GM18873 (cell line): ENCODE data around the gene ACP4.

Experiments used
- ATAC-seq: cut with Tn5 transposase; IDR thresholded peaks from one replicate; pipeline ENCODE4 v1.9.1; 2021; ENCODE audit warnings: mild to moderate bottlenecking, moderate library complexity, moderate number of reproducible peaks; ENCODE audit not compliant: unreplicated experiment, low FRiP score

Gene ACP4

DNA sequence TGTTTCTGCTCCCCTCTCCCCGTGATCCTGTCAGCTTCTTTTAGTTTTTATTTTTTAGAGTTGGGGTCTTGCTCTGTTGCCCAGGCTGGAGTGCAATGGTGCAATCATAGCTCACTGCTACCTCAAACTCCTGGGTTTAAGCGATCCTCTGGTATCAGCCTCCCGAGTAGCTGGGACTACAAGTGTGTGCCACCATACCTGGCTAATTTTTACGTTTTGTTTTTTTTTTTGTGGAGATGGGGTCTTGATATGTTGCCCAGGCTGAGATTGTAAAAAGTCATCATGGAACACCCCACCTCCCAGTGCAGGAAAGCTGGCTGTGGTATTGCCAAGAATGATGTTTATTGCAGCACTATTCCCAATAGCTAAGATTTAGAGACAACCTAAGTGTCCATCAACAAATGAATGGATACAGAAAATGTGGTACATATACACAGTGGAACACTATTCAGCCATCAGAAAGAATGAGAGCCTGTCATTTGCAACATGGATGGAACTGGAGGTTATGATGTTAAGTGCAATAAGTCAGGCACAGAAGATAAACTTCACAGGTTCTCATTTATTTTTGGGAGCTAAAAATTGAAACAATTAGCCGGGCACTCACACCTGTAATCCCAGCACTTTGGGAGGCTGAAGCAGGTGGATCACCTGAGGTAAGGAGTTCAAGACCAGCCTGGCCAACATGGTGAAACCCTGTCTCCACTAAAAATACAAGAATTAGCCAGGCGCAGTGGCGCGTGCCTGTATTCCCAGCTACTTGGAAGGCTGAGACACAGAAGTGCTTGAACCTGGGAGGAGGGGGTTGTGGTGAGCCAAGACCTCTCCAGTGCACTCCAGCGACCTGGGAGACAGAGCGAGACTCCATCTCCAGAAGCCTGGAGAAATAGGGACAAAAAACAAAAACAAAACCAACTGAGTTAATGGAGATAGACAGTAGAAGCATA, 49.8 kb downstream of the ACP4 start:
- ATAC-seq = no peak

DNA sequence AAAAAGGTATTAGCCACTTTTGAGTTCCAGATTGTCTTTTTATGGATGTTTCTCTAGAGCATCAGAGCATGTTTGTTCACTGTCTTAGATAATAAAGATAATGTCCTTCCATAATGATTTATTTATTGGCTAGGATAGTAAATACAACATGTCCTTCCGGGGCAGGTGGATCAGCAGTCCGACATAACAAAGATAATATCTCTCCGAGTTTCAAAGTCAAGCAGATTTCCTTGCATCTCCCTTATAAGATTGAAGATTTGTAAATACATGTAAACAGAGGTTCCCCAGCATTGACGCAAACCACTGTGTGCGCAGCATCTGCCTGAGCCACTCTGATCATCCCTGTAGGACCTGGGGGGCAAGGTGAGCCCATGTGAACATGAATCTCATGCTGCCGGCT, 51.9 kb downstream of the ACP4 start:
- ATAC-seq = no peak

DNA sequence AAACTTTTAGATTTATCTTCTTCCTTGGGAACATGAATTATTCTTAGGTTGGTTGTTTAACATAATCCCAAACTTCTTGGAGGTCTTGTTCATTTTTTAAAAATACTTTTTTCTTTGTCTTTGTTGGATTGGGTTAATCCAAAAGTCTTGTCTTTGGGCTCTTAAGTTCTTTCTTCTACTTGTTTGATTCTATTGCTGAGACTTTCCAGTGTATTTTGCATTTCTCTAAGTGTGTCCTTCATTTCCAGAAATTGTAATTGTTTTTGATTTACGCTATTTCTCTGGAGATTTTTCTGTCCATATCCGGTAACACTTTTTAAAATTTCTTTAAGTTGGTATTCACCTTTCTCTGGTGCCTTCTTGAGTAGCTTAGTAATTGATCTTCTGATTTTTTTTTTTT, 53.0 kb downstream of the ACP4 start:
- no peak for ATAC-seq

DNA sequence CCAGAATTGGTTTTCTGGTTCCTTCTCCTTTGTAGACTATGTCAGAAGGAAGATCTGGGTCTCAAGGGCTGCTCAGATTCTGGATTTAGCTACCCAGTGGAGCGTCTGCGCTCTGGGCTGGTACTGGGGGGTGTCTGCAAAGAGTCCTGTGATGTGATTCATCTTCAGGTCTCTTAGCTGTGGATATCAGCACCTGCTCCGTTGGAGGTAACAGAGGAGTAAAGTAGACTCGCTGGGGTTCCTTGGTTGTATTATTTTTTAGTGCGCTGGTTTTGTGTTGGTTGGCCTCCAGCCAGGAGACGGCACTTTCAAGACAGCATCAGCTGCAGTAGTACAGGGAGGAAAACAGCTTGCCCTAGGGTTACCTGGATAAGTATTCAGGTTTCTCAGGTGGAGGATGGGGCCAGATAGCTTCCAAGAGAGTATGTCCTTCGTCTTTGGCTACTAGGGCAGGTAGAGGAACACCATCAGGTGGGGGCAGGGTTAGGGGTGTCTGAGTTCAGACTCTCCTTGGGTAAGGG, 53.5 kb downstream of the ACP4 start:
- no peak for ATAC-seq

DNA sequence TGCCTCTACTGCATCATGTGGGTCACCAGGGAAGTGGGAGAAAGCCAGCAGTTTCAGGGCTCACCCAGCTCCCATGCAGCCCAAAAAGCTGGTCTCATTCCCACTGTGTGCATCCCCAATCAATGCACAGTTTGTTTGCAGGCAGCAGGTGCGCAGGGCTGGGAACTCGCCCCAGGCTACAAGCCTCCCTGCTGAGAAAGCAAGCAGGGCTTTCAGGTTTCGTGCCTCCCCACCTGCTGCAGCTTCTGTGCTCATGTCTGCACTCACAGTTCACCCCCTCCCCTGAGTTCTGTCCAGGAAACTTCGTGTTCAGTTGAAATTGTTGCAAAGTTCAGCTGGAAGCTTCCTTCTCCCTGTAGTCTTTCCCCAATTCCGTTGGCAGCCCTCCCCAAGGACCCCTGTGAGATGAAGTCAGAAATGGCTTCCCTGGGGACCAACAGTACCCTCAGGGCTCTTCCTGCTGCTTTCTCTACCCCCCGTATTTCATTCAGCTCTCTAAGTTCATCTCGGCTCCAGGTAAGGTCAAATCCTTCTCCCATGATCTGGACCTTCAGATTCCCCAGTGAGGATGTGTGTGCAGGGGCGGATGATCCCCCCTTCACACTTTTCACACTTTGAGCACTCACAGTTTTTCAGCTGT, 54.2 kb downstream of the ACP4 start:
- ATAC-seq = no peak
